Uterus (tissue), 2 donors: Measurements from ENCODE around the gene LPP.

Experiments
- POLR2A ChIP-seq, 2 donors: fragments of 450-650 bp; IDR thresholded peaks; one replicate each; pipeline ENCODE4 v1.6.1; 2016; ENCODE audit warnings: antibody characterized with exemption in 2 of 2, mild to moderate bottlenecking in 1 of 2, moderate library complexity in 1 of 2
- TF ChIP-seq, protein P1 (sequence below), 4 experiments: fragments of 200-600 bp in 2 of 4; fragments of 450-650 bp in 2 of 4; sonication (generic) in 2 of 4; IDR thresholded peaks; one replicate each; pipeline ENCODE4 v1.5.1; 2016 to 2019; ENCODE audit warnings: antibody characterized with exemption in 4 of 4, mild to moderate bottlenecking in 2 of 4, moderate library complexity in 1 of 4

- TF ChIP-seq POLR2A (IDR thresholded peaks at IDR 0.05), result no peak
- TF ChIP-seq, protein P1, sequence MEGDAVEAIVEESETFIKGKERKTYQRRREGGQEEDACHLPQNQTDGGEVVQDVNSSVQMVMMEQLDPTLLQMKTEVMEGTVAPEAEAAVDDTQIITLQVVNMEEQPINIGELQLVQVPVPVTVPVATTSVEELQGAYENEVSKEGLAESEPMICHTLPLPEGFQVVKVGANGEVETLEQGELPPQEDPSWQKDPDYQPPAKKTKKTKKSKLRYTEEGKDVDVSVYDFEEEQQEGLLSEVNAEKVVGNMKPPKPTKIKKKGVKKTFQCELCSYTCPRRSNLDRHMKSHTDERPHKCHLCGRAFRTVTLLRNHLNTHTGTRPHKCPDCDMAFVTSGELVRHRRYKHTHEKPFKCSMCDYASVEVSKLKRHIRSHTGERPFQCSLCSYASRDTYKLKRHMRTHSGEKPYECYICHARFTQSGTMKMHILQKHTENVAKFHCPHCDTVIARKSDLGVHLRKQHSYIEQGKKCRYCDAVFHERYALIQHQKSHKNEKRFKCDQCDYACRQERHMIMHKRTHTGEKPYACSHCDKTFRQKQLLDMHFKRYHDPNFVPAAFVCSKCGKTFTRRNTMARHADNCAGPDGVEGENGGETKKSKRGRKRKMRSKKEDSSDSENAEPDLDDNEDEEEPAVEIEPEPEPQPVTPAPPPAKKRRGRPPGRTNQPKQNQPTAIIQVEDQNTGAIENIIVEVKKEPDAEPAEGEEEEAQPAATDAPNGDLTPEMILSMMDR (IDR thresholded peaks at IDR 0.05), result no peak
Measured at GRCh38 chr3:188677344-188677743, 523.4 kb downstream of the LPP start.
